Activated naive CD8-positive, alpha-beta T cell treated with anti-CD3 and anti-CD28 coated beads for 36 hours (primary cell): ENCODE data around the gene USP35. TPM values are rescaled to one million over a fixed set of nuclear protein-coding genes. Genes with fewer than 3 reads are reported as not detected.
"Not testable (repeated sequence)": the region's sequence is repeated elsewhere in the genome, so short reads cannot be mapped to it uniquely, and the experiment has no call there.

Experiments
- DNase-seq: peaks from one replicate; pipeline ENCODE4 v3.0.0; 2021
- H3K27ac Mint-ChIP-seq: one replicate; pipeline ENCODE4 v1.8.0; 2022; ENCODE audit warnings: mild to moderate bottlenecking, moderate library complexity, mixed read lengths
- H3K27me3 Mint-ChIP-seq: one replicate; pipeline ENCODE4 v1.8.0; 2022; ENCODE audit warnings: mild to moderate bottlenecking, mixed read lengths
- H3K36me3 Mint-ChIP-seq: one replicate; pipeline ENCODE4 v1.8.0; 2021; ENCODE audit warnings: mild to moderate bottlenecking, mixed read lengths
- H3K4me1 Mint-ChIP-seq: one replicate; pipeline ENCODE4 v1.8.0; 2021; ENCODE audit warnings: mixed read lengths
- H3K4me3 Mint-ChIP-seq: one replicate; pipeline ENCODE4 v1.8.0; 2022; ENCODE audit warnings: mild to moderate bottlenecking, moderate library complexity, mixed read lengths
- H3K9me3 Mint-ChIP-seq: one replicate; pipeline ENCODE4 v1.8.0; 2022; ENCODE audit warnings: mixed read lengths
- total RNA-seq, 2 experiments: library from RNA; stranded (reverse); gene quantifications; one replicate each; pipeline ENCODE4 v1.2.3, GENCODE V29; 2021

The USP35 gene
- total RNA-seq, 2 experiments from 2014 or later = 3.5 to 4.2 TPM

DNA sequence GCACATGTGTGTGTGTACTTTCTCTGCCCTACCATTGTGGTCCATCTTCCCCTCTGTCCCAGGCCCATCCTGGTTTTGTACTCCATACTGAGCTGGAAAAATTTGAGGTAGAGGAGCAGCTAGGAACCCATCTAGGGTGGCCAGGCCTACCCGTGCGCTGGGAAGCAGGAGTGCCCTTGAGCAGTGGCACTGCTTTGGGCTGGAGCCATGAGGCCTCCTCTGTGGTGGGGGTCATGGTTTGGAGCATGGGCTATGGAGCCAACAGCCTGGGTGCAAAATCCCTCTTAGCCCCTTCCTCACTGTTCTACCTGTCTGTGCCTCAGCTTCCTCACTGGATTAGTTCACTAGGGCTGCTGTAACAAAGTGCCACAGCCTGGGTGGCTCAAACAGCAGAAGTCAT, 27.4 kb upstream of the USP35 start:
- Mint-ChIP-seq H3K4me1 (no peaks in the 10 kb centered on the region), H3K4me3 (no peak overlapping the region), H3K27ac (no peak overlapping the region), H3K27me3 (no peaks in the 10 kb centered on the region), H3K9me3 (no peaks in the 10 kb centered on the region), H3K36me3 (no peaks in the 10 kb centered on the region)
- DNase-seq = no peak

DNA sequence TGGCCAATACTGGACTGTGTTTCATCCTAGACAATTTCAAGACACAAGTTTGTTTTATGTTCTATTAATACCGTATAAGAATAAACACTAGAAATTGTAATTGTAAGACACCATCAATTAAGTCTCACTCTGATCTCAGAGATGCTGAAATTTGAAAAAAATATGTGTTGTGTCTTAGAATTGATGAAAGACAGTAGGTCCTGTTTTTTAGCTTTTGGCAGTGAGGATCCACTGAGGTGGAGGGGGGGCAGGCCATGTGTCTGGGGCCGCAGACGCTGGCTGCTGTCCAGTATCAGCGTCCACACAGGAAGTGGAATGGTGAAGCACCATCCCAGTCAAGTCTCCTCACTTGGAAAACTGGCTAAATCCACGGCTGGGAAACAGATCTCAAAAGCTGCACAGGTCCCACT, 26.8 kb upstream of the USP35 start:
- Mint-ChIP-seq H3K4me3 (no peak overlapping the region), H3K4me1 (no peaks in the 10 kb centered on the region), H3K36me3 (no peaks in the 10 kb centered on the region), H3K27me3 (no peaks in the 10 kb centered on the region), H3K9me3 (no peaks in the 10 kb centered on the region), H3K27ac (no peak overlapping the region)
- no peak for DNase-seq

DNA sequence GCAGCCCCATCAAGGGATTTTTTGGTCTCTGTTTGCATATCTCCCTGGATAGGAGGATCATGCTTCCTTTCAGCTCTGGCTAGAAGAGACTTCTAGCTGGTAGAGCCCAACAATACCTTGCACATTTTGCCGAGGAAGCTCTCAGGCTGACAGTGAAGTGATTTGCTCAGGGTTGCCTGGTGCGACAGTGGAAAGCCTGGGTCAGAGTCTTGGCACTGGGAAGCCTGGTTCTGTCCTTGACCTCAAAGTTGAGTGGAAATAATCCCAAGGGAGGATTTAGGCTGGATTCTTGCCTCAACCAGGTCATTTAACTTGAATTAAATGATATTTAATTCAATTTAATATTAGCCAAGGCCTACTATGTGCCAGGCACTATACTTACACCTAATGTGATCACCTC, 24.9 kb upstream of the USP35 start:
- no peak for DNase-seq
- H3K4me3 Mint-ChIP-seq = no peak overlapping the region
- no peak overlapping the region for H3K27ac Mint-ChIP-seq
- H3K27me3 Mint-ChIP-seq = no peaks in the 10 kb centered on the region
- no peaks in the 10 kb centered on the region for H3K36me3 Mint-ChIP-seq
- H3K4me1 Mint-ChIP-seq = no peaks in the 10 kb centered on the region
- H3K9me3 Mint-ChIP-seq = no peaks in the 10 kb centered on the region

DNA sequence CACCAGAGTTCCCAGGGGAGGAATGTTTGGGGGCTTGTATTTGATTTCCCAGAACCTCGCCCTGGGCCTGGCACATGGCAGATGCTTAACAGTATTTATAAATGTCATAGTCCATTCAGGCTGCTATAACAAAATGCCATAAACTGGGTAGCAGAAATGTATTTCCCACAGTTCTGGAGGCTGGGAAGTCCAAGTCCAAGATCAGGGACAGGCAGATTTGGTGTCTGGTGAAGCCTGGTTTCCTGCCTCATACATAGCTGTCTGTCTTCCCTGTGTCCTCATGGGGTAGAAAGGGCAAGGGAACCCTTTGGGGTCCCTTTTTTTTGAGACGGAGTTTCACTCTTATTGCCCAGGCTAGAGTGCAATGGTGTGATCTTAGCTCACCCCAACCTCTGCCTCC, 24.2 kb upstream of the USP35 start:
- DNase-seq = no peak
- H3K36me3 Mint-ChIP-seq = no peaks in the 10 kb centered on the region
- no peaks in the 10 kb centered on the region for H3K9me3 Mint-ChIP-seq
- no peak overlapping the region for H3K4me3 Mint-ChIP-seq
- no peaks in the 10 kb centered on the region for H3K27me3 Mint-ChIP-seq
- no peaks in the 10 kb centered on the region for H3K4me1 Mint-ChIP-seq
- H3K27ac Mint-ChIP-seq = no peak overlapping the region

DNA sequence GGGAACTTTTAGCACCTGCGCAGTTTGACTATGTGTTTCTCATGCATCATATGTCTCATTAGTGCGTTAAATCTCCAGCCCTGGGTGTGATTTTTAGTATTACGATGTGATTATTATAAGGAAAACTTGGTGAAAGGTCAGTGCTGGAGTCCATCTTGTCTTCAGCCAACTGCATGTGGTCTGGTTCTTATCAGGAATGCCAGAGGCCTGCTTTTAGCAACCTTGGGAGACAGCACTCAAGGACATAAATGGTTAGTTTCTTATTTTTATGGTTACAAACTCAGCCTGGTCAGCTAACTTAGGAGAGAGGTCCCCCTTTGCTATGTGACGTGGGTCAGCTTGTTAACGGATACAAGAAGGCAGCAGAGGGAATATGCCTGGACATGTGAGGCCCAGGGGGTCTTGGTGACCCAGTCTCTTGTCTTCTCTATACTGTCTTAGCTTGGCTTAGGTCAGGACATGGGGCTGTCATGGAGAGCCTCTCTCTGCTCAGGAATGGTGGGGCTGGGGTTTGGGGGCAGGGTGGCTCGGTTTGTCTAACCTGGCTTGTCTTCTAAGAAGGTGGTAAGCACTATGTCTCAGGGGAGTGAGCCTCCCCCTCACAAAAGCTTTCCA, 21.8 kb upstream of the USP35 start:
- H3K4me3 Mint-ChIP-seq = no peak overlapping the region
- H3K27me3 Mint-ChIP-seq = no peaks in the 10 kb centered on the region
- no peaks in the 10 kb centered on the region for H3K9me3 Mint-ChIP-seq

DNA sequence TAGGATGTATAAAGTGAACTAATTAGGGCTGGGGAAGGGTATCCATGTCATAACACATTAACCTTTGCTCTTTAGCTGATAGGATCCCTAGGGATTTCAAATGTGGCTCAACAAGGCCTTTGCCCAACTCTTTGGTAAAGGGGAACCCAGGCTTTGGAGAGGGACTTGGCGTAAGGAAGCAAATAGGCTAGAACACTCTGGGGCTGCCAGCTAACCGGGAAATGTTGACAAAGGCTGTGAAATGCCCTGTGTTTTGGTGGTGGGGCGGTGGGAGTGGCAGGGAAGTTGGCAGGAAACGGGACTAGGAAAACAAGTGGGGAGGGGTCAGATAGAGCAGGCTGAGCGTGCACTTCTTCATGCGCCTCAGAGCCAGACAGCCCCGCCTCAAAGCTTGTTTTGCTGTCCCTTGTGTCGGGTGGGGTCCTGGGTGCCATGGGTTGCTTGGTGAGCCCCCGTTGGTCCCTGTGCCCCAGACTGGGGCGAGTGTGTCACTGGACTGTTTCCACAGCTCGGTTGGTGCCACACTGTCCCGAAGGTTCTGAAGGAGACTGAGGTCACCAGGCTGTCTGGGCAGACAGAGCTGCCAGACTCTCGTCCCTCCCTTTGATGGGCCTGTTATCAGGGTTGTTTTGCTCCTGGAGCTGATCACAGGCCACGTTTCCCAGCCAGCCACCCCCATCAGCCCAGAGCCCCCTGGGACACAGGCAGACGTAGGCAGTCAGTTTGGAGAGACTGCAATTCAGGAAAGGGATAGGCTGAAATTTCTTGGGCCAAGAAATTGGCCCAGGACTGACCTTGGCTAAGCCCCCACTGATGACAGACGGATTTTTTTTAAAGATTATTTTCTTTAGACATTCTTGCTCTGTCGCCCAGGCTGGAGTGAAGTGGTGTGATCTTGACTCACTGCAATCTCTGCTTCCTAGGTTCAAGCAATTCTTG, 19.9 kb upstream of the USP35 start:
- H3K4me3 Mint-ChIP-seq = no peak overlapping the region
- DNase-seq = no peak
- H3K36me3 Mint-ChIP-seq = peaks cover under 1% of the 10 kb centered on the region
- H3K9me3 Mint-ChIP-seq = no peaks in the 10 kb centered on the region
- H3K27me3 Mint-ChIP-seq = no peaks in the 10 kb centered on the region
- no peaks in the 10 kb centered on the region for H3K4me1 Mint-ChIP-seq
- H3K27ac Mint-ChIP-seq = no peak overlapping the region

More for the DNA sequence above, 21.8 kb upstream of the USP35 start:
- Mint-ChIP-seq H3K36me3 (no peaks in the 10 kb centered on the region), H3K27ac (no peak overlapping the region), H3K4me1 (no peaks in the 10 kb centered on the region)
- no peak for DNase-seq

DNA sequence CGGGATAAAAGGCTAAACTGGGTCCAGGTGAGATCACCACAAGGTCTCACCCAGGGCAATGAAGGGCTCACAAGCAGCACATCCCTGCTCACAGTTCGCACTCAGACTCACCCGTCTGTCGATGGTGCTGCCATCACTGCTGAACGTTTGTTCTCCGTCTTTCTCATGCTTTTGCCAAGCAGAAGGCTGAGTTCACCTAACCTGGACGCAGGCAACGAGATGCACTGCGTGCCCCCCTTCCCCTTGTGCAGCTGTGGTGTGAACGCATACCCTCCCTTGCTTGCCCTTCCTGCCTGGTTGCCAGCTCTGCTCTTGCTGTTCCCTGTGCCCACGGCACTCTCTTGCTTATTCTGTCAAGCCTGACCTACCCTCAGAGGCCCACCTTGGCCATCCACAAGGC, 18.3 kb upstream of the USP35 start:
- Mint-ChIP-seq H3K36me3 (peaks cover 4% of the 10 kb centered on the region), H3K4me1 (no peaks in the 10 kb centered on the region), H3K27me3 (no peaks in the 10 kb centered on the region)

DNA sequence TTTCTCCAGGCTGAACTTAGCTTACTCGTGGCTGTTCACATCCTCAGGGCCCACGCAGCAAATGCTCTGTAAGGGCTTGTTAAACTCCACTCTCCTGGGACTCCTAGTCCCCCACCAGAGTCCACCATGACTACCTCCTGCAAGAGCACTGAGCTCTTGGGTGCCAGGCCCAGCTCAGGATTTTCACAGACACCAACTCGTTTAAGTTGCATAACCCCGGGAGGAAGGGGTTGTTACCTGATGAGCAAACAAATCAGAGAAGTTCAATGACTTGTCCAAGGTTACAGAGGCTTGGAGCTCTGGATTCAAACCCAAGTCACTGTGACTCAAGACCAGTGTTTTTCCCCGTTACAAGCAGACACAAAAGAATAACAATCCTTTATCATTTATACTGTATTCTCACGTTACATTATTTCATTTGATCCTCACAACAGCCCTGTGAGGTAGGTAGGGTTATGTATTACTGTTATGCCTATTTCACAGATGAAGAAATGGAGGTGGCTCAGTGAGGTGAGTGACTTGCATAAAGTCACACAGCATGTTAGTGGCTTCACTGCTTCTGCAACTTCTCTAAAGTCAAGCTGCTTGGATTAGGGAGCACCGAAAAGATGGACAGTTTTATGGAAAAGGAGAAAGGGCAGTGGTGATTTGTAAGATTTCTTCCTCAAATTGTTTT, 17.7 kb upstream of the USP35 start:
- no peak for DNase-seq
- Mint-ChIP-seq H3K27ac (no peak overlapping the region), H3K4me1 (no peaks in the 10 kb centered on the region), H3K36me3 (peaks cover 4% of the 10 kb centered on the region), H3K9me3 (peaks cover under 1% of the 10 kb centered on the region), H3K4me3 (no peak overlapping the region), H3K27me3 (no peaks in the 10 kb centered on the region)

More for the DNA sequence above, 18.3 kb upstream of the USP35 start:
- Mint-ChIP-seq H3K9me3 (no peaks in the 10 kb centered on the region), H3K4me3 (no peak overlapping the region), H3K27ac (no peak overlapping the region)
- DNase-seq = no peak

DNA sequence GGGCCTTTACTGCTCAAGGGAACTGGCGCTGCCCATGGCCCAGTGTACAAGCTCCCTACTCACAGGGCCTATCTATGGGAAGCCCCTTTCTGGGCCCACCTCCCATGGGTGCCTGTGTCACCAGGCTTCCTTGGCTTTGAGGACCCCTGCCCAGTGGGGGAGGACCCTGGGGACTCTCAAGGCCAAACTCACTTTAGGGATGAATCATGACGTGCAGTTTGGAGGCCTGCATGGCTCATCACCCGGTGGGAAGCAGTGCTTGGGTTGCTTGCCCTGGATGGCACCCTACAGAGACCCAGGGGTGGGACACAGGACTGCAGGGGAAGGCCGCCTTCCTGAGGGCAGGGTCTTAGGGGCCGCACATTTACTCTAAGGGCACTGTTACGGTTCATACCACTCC, 16.8 kb upstream of the USP35 start:
- DNase-seq = no peak
- Mint-ChIP-seq H3K4me1 (no peaks in the 10 kb centered on the region), H3K9me3 (peaks cover 4% of the 10 kb centered on the region), H3K4me3 (no peak overlapping the region), H3K36me3 (peaks cover 7% of the 10 kb centered on the region), H3K27ac (no peak overlapping the region), H3K27me3 (no peaks in the 10 kb centered on the region)

DNA sequence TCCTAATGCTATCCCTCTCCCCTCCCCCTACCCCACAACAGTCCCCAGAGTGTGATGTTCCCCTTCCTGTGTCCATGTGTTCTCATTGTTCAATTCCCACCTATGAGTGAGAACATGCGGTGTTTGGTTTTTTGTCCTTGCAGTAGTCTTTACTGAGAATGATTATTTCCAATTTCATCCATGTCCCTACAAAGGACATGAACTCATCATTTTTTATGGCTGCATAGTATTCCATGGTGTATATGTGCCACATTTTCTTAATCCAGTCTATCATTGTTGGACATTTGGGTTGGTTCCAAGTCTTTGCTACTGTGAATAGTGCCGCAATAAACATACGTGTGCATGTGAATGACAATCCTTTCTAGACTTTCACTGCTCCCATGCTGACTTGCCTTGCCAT, 12.9 kb upstream of the USP35 start:
- H3K27ac Mint-ChIP-seq, H3K9me3 Mint-ChIP-seq, H3K27me3 Mint-ChIP-seq, H3K4me1 Mint-ChIP-seq, H3K4me3 Mint-ChIP-seq, DNase-seq: not testable (repeated sequence)
- peaks cover 17% of the 10 kb centered on the region for H3K36me3 Mint-ChIP-seq

DNA sequence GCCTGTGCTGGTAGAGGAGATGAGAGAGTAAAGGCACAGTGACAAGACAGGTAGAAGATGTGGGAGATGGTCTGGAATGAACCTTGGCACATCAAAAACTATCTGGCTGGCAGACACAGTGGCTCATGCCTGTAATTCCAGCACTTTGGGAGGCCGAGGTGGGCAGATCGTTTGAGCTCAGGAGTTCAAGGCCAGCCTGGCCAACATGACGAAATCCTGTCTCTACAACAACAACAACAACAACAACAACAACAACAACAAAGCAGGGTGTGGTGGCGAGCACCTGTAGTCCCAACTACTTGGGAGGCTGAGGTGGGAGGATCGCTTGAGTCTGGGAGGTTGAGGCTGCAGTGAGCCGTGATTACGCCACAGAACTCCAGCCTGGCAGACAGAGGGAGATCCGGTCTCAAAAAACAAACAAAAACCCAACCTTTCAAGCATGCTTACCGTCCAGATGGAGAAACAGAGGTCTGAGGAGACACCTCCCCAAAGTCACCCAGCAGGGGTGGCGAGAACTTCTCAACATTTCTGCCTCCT, 12.0 kb upstream of the USP35 start:
- no peak overlapping the region for H3K4me3 Mint-ChIP-seq
- peaks cover 11% of the 10 kb centered on the region for H3K9me3 Mint-ChIP-seq
- H3K27me3 Mint-ChIP-seq = no peaks in the 10 kb centered on the region
- no peak overlapping the region for H3K27ac Mint-ChIP-seq
- peaks cover 6% of the 10 kb centered on the region for H3K4me1 Mint-ChIP-seq
- peaks cover 22% of the 10 kb centered on the region for H3K36me3 Mint-ChIP-seq
- DNase-seq = no peak

DNA sequence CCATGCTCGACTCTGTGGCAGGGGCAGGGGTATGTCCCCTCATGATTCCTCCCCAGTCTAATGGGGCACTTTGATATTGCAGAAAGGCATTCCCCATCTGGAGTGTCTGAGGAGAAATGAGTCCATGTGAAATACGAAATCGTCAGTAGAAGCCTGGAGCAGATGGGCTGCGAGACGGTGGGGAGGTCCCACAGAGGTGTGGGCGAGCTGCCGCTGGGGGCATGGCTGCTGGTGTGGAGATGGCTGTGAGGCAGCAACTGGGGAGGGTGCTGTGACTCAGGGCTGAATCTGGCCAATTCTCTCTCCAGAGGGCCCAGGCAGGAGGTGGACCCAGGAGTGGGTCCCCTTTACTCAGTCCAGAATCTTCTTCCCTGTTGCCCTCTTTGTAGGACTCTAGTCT, 11.5 kb upstream of the USP35 start:
- Mint-ChIP-seq H3K4me3 (no peak overlapping the region), H3K4me1 (peaks cover 6% of the 10 kb centered on the region)

DNA sequence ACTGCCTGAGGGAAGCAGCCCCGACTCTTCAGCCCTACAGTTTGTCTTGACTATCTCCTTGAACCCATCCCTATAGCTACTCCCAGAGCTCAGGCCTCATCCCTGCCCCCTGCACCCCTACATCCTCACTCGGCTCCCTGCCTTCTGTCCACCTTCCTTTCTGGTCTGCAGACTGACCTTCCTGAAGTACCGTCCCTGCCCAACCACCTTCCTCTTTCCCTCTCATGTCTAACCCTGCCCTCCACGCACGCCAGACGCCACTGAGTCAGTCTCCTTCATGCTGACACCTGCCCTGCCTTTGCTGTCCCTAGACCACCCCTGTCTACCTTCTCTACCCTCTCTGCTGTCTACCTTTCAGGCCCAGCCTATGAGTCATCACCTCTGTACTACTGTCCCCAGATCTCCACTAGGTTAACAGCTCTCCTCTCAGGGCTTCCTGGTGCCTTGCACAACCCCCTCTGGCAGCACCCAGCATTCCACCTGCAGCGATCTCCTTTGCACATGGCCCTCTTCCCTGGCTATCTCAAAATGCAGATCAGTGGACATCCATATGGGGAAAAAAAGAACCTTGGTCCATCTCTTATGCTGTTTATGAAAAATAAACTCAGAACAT, 9.2 kb upstream of the USP35 start:
- Mint-ChIP-seq H3K9me3 (peaks cover 11% of the 10 kb centered on the region), H3K27ac (no peak overlapping the region), H3K4me1 (peaks cover 6% of the 10 kb centered on the region), H3K27me3 (no peaks in the 10 kb centered on the region), H3K4me3 (no peak overlapping the region), H3K36me3 (peaks cover 22% of the 10 kb centered on the region)
- DNase-seq = no peak

More for the DNA sequence above, 11.5 kb upstream of the USP35 start:
- no peak for DNase-seq
- no peaks in the 10 kb centered on the region for H3K27me3 Mint-ChIP-seq
- H3K9me3 Mint-ChIP-seq = peaks cover 11% of the 10 kb centered on the region
- H3K36me3 Mint-ChIP-seq = peaks cover 22% of the 10 kb centered on the region
- H3K27ac Mint-ChIP-seq = no peak overlapping the region

DNA sequence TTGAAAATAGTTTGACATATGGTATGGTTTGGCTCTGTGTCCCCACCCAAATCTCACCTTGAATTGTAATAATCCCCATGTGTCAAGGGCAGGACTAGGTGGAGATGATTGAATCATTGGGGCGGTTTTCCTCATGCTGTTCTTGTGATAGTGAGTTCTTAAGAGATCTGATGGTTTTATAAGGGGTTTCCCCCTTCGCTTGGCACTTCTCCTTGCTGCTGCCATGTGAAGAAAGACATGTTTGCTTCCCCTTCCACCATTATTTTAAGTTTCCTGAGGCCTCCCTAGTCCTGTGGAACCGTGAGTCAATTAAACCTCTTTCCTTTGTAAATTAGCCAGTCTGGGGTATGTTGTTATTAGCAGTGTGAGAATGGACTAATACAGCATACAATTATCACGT, 8.0 kb upstream of the USP35 start:
- no peak overlapping the region for H3K27ac Mint-ChIP-seq

DNA sequence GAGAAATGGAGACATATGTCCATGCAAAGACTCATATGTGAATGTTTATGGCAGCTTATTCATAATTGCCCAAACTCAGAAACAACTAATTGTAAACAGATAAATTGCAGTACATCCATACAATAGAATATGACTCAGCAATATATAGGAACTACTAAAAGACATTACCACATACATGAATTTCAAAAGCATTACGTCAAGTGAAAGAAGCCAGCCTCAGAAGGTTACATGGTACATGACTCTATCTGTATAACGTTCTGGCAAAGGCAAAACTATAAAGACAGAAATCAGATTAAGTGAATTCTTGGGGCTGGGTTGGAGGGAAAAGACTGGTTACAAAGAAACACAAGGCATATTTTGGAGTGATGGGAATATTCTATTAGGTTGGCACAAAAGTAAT, 7.5 kb upstream of the USP35 start:
- no peak overlapping the region for H3K27ac Mint-ChIP-seq
- H3K36me3 Mint-ChIP-seq = peaks cover 22% of the 10 kb centered on the region
- peaks cover 9% of the 10 kb centered on the region for H3K9me3 Mint-ChIP-seq
- no peak for DNase-seq
- H3K4me3 Mint-ChIP-seq = no peak overlapping the region
- no peaks in the 10 kb centered on the region for H3K27me3 Mint-ChIP-seq
- H3K4me1 Mint-ChIP-seq = peaks cover 11% of the 10 kb centered on the region

More for the DNA sequence above, 8.0 kb upstream of the USP35 start:
- peaks cover 11% of the 10 kb centered on the region for H3K9me3 Mint-ChIP-seq
- peaks cover 22% of the 10 kb centered on the region for H3K36me3 Mint-ChIP-seq
- H3K4me3 Mint-ChIP-seq = no peak overlapping the region
- no peaks in the 10 kb centered on the region for H3K27me3 Mint-ChIP-seq
- no peak for DNase-seq
- peaks cover 7% of the 10 kb centered on the region for H3K4me1 Mint-ChIP-seq
